Measurements from ENCODE around the gene PDK2. TPM values are rescaled to one million over a fixed set of nuclear protein-coding genes. Genes with fewer than 3 reads are reported as not detected.

Gene PDK2
- total RNA-seq, 1 donor from 2014 or later = 12.3 TPM

DNA sequence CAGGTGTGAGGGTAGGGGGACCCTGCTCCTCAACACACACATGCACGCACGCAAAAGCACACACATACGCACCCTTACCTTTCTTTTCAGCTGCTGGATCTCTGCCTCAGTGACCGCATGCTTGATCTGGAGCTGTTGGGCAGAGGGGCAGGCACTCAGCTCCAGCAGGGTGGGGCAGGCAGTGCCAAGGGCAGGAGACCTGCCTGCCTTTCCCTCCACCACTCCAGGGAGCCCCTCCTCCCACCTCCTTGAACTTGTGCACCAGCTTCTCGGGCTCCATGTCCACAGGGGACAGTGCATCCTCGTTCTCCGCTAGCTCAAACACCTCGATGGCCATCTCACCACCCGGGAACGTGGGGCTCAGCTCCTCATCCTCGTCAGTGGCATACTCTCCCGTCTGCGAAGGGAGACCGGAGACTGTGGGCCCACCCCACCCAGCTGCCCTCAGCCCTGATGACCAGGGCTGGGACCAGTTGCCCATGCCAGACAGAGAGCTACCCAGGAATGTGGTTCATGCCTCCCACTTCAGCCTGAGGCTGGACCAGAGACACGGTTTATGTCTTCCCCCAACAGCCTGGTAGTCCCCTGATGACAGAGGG is 44.1 kb downstream of the PDK2 start:
- no peak for DNase-seq

GRCh38 chr17:50139950-50140885 is 45.1 kb downstream of the PDK2 start:
- peak; percentile 89 for DNase-seq

DNA sequence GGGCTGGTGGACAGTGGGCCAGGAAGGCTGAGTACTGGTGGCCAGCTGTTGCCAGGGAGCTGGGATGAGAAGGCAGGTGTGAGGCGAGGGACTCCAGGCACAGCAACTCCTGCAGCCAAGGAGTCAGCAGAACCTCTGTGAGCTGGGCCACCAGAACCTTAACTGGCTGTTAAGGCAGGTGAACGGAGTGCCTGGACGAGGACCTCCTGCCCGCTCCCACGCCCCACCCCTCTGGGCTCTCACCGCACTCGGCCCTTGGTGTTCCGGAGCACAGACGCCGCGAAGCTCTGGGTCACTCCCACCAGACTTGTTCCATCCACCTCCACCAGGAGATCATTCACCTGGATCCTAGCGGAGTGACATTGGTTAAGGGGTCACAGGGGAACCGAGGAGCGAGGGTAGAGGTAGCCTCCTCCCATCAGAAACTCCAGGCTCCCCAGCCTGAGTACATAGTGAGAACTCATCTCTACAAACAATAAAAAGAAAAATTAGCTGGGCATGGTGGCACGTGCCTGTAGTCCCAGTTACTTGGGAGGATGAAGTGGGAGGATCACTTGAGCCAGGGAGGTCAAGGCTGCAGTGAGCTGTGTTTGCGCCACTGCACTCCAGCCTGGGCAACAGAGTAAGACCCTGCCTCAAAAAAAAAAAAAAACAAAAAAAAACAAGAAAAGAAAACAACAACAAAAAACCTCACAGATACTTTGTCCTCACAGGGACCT is 46.0 kb downstream of the PDK2 start:
- DNase-seq = no peak

DNA sequence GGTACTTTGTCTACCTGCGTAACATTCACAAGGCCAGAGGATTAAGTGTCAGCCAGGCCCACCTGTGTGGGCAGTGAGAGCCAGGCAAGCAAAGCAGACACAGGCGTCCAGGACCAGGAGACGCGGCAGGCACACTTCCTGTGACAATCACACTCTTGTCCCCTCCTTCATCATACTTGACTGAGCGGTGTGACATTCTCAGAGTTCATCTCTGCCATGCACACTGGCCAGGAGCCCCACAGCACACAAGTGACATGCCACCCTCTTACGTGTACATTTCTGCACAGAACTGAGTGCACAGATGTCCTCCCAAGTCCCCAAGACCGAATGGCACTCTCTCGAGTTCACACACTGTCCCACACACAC is 46.6 kb downstream of the PDK2 start:
- no peak for DNase-seq

GRCh38 chr17:50143461-50144176 is 48.5 kb downstream of the PDK2 start:
- DNase-seq = no peak

DNA sequence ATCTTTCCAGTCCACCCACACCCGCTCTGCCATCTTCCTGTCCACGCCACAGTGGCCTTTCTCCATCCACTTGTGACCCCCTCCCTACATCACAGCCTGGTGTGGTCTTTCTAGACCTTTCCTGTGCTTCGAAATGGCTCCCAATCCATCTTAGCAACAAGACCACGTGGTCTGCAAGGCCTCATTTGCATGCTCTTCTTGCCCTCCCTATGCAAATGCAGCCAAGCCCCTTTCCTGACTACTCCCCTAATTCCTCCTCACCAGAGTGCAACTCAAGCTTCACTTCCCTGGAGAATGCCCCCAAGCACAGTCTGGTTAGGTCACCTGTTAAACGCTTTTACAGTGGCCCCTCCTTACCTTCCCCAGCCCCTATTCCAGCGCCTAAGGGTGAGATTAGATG is 49.2 kb downstream of the PDK2 start:
- DNase-seq = no peak

GRCh38 chr17:50144845-50145531 is 49.8 kb downstream of the PDK2 start:
- no peak for DNase-seq

DNA sequence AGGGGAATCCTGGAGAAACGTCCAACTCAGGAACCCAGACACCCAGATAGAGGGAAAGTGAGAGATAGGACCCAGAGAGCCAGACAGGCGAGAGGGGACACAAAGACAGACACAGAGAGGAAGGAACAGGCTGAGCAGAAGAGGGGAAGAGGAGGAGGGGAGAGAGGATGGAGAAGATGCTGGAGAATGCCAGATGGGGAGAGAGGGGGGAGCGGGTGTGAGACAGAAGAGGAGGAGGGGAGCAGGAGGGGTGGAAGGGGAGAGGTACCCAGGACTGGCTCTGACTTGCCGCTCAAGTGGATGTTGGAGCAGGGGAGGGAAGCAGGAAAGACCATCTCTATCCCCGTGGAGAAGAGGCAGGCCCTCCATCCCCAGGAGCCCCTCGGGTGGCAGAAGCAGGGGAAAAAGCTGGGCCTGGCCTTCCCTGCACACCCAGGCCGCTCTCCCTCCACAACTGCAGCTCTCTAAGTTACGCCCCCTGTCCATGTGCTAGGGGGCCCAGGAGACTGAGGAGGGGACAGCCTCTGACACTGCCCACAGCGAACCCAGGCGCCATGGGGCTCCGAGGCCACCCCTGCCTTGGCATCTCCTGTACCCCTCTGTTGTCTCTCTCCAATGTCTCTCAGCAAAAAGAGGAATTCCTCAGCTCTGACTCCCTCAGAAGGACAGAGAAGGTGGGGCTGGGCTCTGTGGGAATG is 50.5 kb downstream of the PDK2 start:
- DNase-seq = no peak

DNA sequence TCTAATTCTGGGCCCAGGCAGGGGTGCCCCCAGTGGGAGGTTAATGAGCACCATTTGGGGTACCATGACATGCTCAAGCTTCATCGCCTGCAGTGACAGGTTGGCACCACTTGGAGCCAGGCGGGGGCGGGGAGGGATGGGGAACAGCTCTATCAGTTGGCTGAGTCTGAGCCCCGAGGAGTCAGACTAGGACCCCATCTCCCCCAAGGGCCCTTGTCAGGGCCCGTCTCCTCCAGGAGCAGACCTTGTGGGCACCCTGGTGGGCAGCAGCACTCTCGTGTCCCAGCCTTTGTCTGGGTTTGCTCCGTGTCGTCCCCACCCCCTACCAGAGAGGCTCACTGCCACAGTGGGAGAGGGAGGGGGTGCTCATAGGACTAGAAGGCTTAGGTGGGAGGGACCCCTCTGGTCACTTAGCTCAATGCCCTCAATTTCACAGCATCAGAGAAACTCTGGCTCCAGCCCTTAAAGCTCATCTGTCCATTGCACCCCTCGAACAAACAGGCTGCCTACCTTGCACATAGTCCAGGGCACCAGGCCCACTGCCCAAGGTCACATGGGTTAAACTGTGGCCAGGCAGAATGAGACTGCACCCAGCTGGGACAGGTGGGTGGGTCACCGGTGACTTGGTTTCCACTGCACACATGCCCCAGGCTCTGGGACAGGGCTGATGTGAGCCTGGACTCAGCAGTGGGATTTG is 51.2 kb downstream of the PDK2 start:
- DNase-seq = no peak

DNA sequence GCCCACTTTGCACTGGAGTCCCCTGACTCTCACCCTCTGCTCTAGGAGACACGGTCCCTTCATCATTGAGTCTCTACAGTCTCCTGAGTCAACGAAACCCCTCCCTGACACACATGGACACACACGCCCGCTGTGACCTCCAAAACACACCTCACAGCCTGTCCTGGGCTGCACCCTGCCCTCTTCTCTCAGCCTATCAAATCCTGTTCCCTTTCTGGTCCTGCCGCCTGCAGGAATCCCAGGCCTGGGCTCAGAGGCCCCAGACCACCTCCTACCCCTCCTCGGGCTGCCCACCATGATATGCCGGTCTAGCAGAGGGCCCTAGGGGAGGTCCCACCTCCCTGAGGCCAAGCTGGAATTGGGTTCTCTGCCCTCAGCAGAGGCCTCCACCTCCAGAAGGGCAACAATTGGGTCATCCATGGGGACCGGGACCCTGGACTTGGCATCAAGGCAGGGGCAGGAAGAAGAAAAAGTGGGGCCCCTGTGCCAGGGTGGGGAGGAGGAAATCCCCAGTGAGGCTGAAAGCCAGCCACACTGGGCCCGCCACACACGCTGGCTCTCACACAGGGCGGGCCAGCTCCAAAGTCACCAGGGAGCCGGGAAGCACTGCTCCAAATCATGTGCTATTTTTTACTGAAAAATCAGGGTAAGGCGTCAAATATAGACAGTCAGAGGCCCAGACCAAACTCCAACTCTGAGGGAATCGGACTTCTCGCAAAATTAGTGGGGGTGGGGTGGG is 51.9 kb downstream of the PDK2 start:
- no peak for DNase-seq

- peak; percentile 45 for DNase-seq
These were observed 52.7 kb downstream of the PDK2 start for GRCh38 chr17:50147841-50148225.

DNA sequence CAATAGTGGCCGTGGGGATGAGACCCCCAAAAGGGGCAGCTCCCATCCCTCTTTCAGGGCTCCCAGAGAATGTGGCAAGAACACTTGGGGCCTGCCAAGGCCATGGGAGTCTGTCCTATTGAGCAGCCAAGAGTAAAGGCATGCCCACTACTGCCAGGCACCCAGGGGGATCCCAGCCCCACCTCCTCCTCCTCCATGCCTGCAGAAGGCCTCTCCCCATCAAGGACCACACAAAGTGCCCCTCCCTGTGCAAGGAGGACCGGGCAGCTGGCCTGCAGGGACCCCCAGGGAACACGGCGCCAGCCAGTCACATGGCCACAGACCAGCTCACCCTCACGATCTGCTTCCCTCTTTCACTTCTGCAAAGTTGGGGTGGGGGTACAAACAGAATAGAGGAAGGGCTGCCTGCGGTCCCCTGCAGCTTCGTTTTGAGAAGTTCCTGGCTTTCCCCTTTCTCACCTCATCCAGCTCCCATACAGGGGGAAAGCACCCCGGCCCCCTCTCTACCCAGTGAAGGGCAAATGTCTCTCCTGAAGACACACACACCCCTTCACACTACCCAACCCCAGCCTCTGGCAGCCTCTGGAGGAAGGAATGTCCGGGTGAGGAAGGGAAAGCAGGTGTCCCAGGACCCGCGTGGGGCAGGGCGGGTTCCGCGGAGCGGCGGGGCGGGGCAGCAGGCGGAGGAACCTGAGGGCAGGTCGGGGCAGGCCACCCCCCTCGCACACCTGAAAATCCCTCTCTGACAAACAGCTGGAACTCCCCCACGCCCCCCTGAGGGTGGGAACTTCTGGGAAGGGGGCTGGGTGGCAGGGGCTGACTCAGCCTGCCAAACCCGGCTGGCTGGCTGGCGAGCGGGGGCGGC is 53.3 kb downstream of the PDK2 start:
- peak; percentile 33 for DNase-seq

DNA sequence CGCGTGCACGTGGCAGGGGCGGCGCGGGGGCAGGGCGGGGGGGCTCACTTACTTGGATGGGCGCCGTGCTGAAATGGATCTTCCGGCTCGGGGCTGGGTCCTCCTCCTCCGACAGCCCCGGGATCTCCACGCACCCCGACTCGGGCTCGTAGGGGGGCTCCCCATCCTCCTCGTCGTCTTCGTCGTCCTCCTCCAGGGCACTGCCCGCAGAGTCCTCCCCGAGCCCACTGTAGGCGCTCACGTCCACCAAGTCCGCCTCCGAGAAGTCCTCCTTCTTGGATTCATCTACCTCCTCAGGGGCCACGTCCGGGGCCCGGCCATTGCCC is 53.9 kb downstream of the PDK2 start:
- no peak for DNase-seq

DNA sequence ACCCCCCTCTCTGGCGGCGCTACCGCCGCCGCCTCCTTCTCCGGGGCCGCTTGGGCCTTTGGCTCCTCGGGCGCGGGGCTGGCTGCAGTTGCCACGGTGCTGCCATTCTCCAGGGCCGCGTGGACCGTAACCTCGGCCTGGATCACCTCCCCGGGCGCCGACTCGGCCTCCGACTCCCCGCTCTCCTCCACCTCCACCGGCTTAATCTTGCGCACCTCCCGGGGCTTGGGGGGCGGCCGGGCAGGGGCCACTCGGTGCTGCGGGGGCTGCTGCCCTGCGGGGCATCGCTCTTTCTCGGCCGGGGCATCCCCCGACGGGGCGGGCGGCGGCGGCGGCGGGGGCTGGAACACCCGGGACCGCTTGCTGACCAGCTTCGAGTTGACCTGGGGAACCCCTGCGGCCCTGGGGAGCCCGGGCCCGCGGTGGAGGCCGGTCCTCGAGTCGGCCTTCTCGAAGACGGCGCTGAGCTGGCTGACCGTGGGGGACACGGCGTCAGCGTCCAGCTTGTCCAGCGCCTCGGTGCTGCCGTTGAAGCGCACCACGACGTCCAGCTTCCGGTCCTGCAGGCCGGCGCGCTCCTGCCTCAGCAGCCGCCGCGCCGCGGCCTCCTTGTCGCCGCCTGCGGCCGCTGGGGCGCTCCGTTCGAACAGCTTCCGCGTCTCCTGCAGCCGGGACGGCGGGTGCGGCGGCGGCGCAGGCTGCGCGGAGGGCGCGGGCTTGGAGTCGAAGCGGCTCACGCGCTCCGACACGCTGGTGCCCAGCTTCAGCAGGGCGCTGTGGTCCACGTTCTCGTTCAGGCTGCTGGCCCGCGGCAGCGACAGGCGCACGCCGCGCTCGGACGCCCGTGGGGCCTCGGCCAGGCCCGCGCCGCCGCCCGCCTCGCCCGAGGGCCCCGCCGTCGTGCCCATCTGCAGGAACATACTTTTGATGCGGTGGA is 54.5 kb downstream of the PDK2 start:
- DNase-seq = peak; percentile 74

DNA sequence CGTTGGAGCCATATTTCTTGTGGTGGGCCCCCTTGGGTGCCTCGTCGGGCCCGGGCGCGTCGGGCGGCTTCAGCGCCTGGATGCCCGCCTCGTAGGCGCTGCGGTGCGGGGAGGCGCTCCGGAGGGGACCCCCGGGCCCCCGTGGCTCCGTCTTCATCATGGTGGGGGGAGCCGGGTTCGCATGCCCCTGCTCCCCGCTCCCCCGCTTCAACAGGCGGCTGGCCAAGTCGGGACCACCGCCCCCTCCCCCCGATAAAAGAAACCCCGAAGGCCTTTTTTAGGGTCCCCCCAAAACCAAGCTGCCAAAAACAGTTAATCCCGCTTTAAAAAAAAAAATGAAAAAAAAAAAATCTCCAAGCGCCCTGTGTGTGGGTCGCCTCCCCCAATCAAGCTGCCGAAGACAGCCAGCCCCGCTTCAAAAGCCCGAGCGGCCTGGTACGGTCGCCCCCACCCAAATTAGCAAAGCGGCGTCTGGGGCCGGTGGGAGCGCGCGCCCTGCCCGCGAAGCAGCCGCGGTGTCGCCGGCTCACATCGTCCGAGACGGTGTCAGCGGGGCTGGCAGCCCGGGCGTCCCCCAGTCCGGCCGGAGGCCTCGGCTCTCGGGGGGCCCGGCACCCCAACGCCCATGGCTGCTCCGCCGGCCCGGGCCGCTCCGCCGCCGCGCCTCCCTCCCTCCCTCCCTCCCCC is 55.3 kb downstream of the PDK2 start, which contains the start of gene PPP1R9B:
PPP1R9B (minus strand) TSS at position 324 of the 687 bp plus-strand sequence; CDS start at position 160, 164 bp downstream.
- DNase-seq = no peak

DNA sequence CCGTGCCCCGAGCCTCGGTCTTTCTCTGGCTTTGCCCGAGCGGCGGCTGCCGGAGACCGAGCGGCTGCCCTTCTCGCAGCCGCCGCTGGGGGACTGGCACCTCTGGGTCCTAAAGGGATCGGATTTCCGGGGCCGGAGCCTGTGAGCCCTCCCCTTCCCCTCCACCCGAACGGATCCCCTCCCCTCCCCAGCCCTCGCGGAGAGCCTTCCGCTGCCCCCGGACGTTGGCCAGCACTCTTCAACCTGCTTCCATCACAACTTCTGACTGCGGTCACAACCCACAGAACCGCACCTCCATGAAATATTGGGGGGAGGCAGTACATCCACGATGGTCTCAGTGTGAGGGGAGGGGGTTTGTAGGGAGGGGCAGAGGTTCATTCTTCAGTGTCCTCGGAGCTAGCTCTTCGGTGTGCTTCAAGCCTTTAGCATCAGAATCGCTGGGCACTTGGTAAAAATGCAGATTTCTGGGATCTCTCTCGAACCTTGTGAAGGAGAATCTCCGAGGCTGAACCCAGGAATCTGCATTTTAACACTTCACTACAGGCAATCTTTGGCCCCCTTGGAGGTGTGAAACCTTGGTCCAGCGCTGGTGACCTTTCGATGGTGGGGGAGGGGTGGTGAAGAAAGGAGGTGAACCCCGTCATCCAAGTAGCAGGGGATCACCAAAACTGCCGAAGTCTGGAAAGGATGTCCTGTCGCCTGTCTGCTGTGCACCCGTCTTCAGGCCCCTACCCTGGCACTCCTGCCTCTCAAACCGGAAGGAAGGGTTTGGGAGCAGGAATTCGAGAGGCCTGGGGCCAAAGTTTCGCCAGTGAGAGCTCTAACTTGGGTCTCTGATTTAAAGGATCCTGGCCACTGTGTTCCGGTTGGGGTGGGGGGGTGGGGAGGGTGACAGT is 56.1 kb downstream of the PDK2 start:
- DNase-seq = peak; percentile 90
